ENCODE results near the gene UBR3.
"Not testable (repeated sequence)": the region's sequence is repeated elsewhere in the genome, so short reads cannot be mapped to it uniquely, and the experiment has no call there.

The UBR3 gene

GRCh38 chr2:170092436-170093060 lies 265.3 kb downstream of the UBR3 start:
- in situ Hi-C loops (cut with HindIII; ENCODE audit: low sequenced_read_pairs) = no loop called here

- in situ Hi-C loops (cut with HindIII; ENCODE audit: low sequenced_read_pairs) = no loop called here
Measured at GRCh38 chr2:170095380-170095779, 268.1 kb downstream of the UBR3 start.

- in situ Hi-C loops (cut with HindIII; ENCODE audit: low sequenced_read_pairs) = no loop called here
Measured at GRCh38 chr2:170098626-170099312, 271.5 kb downstream of the UBR3 start.

GRCh38 chr2:170101789-170102188 lies 274.5 kb downstream of the UBR3 start:
- in situ Hi-C loops (cut with HindIII; ENCODE audit: low sequenced_read_pairs) = no loop called here

GRCh38 chr2:170106102-170106840 lies 279.0 kb downstream of the UBR3 start:
- in situ Hi-C loops (cut with HindIII; ENCODE audit: low sequenced_read_pairs) = no loop called here

GRCh38 chr2:170113168-170113894 lies 286.1 kb downstream of the UBR3 start:
- in situ Hi-C loops (cut with HindIII; ENCODE audit: low sequenced_read_pairs) = no loop called here

GRCh38 chr2:170115501-170116229 lies 288.4 kb downstream of the UBR3 start:
- in situ Hi-C loops (cut with HindIII; ENCODE audit: low sequenced_read_pairs) = no loop called here

GRCh38 chr2:170118641-170119040 lies 291.4 kb downstream of the UBR3 start:
- in situ Hi-C loops (cut with HindIII; ENCODE audit: low sequenced_read_pairs) = no loop called here

- in situ Hi-C loops (cut with HindIII; ENCODE audit: low sequenced_read_pairs) = not testable (repeated sequence)
Measured at GRCh38 chr2:170119326-170119725, 292.1 kb downstream of the UBR3 start.

GRCh38 chr2:170121689-170122088 lies 294.4 kb downstream of the UBR3 start:
- in situ Hi-C loops (cut with HindIII; ENCODE audit: low sequenced_read_pairs) = no loop called here

GRCh38 chr2:170122883-170123547 lies 295.8 kb downstream of the UBR3 start:
- in situ Hi-C loops (cut with HindIII; ENCODE audit: low sequenced_read_pairs) = no loop called here

GRCh38 chr2:170123593-170123992 lies 296.3 kb downstream of the UBR3 start:
- in situ Hi-C loops (cut with HindIII; ENCODE audit: low sequenced_read_pairs) = no loop called here

- in situ Hi-C loops (cut with HindIII; ENCODE audit: low sequenced_read_pairs) = not testable (repeated sequence)
Measured at GRCh38 chr2:170126138-170126728, 299.0 kb downstream of the UBR3 start.

Measured in DLD1 (cell line).